Ovary (tissue), 9 donors: ENCODE results near the gene HDLBP. TPM values are rescaled to one million over a fixed set of nuclear protein-coding genes. Genes with fewer than 3 reads are reported as not detected.
"Not testable (repeated sequence)": the region's sequence is repeated elsewhere in the genome, so short reads cannot be mapped to it uniquely, and the experiment has no call there.

Source experiments
- DNase-seq, 5 donors: peaks; one replicate each; pipeline ENCODE4 v3.0.0-alpha.2; 2019 to 2020
- H3K27ac ChIP-seq, 2 donors: fragments of 200-600 bp; one replicate each; pipeline versions ENCODE4 v1.5.1 to v1.8.0; 2019 to 2022
- H3K27me3 ChIP-seq: fragments of 200-600 bp; one replicate; pipeline ENCODE4 v1.8.0; 2022
- H3K36me3 ChIP-seq: fragments of 200-600 bp; sonication (generic); one replicate; pipeline ENCODE4 v1.5.1; 2019
- H3K4me1 ChIP-seq: one replicate; pipeline ENCODE4 v1.8.1; 2013; ENCODE audit warnings: mild to moderate bottlenecking, moderate library complexity; ENCODE audit not compliant: insufficient read depth
- H3K4me3 ChIP-seq: fragments of 200-600 bp; sonication (generic); one replicate; pipeline ENCODE4 v1.5.1; 2017
- H3K9me3 ChIP-seq, 2 donors: fragments of 200-600 bp in 1 of 2; sonication (generic) in 1 of 2; one replicate each; pipeline versions ENCODE4 v1.5.1 to v1.8.1; 2013 to 2019; ENCODE audit warnings: mild to moderate bottlenecking in 1 of 2, moderate library complexity in 1 of 2
- CTCF ChIP-seq, 3 donors: fragments of 450-650 bp in 2 of 3; fragments of 200-600 bp in 1 of 3; IDR thresholded peaks; one replicate each; pipeline versions ENCODE4 v1.5.1 to v1.8.0; 2016 to 2022; ENCODE audit warnings: antibody characterized with exemption in 3 of 3, mild to moderate bottlenecking in 1 of 3
- EP300 ChIP-seq: sonication (generic); formaldehyde crosslinking; IDR thresholded peaks from one replicate; pipeline ENCODE4 v1.6.1; 2017; ENCODE audit warnings: antibody characterized with exemption
- POLR2A ChIP-seq: fragments of 450-650 bp; IDR thresholded peaks from one replicate; pipeline ENCODE4 v1.6.1; 2017; ENCODE audit warnings: antibody characterized with exemption, mild to moderate bottlenecking, moderate library complexity
- WGBS, 3 donors: extraction: QIAGEN DNeasy Blood & Tissue Kit in 1 of 3; methylation state at CpG; one replicate each; pipeline versions ENCODE4 v1.1.5 to v1.1.7; 2013 to 2017; 5-methylcytosine and 5-hydroxymethylcytosine counted together
- intact Hi-C, 4 donors: fragments of 100-400 bp; cut with DNase I; formaldehyde crosslinking; loops; one replicate each; pipeline versions ENCODE4 v1.11.0 to v1.15.1; 2022 to 2023
- polyA plus RNA-seq, 2 donors: library from polyadenylated mRNA; stranded (reverse); fragments of 200-250 nt in 1 of 2; fragments of 350-450 nt in 1 of 2; fragmentation: Illumina TruSeq in 1 of 2; extraction: RNeasy Lipid Tissue Mini Kit (QIAGEN cat#74804) in 1 of 2; gene quantifications; one replicate each; pipeline ENCODE4 v1.2.3, GENCODE V29; 2013 to 2014
- total RNA-seq, 7 donors: library from RNA; depleted of rRNA in 2 of 7; stranded (reverse); fragments of >200 nt in 2 of 7; fragmentation: NEBNext Ultra II Directional in 3 of 7; extraction: Animal tissue kit (Norgen Biotek cat#: 25700) in 3 of 7; gene quantifications; one replicate each; pipeline versions ENCODE4 v1.1.0 to v1.2.4, GENCODE V29; 2016 to 2023
- donor health status: DM: no; HTN: no; CAD: no; lungs with moderate emphysema.
- donor health status: DM: no; HTN: no; CAD: no.
- donor health status: Bipolar disorder and iron deficiency.
- donor health status: DM: yes; HTN: yes; CAD: no.
- donor health status: DM: no; HTN: no; CAD: no.
- donor health status: DM: yes; HTN: yes; CAD: no.

The HDLBP gene
- total and polyA plus RNA-seq, 9 donors, result 145 to 616 (median 359) TPM

DNA sequence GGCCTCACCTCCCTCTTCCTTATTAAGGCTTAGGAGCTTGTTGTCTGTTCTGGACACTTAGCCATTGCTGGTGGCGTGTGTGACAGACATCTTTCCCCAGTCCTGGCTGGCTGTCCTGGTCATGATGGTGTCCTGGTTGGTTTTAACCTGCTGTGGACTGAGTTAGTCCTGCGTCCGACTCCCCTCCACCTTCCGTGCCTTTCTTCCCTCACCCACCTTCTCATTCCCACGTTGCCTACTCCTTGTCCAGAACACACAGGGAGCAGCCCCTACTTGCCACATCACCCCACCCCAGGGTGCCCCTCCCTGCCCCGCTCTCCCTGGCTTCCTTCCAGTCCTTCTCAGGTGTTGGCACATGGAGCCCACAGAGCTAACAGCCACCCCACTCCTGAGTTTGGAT, 117.5 kb downstream of the HDLBP start:
- no peak overlapping the region for H3K4me3 ChIP-seq
- no peak for DNase-seq
- no peak overlapping the region for H3K27ac ChIP-seq
- H3K4me1 ChIP-seq, result no peaks in the 10 kb centered on the region
- WGBS, 3 donors, result 84 to 90% (median 89%) methylated on average over 6 of the region's 6 CpGs
- H3K36me3 ChIP-seq, result no peaks in the 10 kb centered on the region
- H3K9me3 ChIP-seq, result no peaks in the 10 kb centered on the region
- TF ChIP-seq EP300 (no peak), CTCF (IDR thresholded peaks at IDR 0.05) (no peak), POLR2A (no peak)
- intact Hi-C loops, result no loop called here
- H3K27me3 ChIP-seq, result no peaks in the 10 kb centered on the region

DNA sequence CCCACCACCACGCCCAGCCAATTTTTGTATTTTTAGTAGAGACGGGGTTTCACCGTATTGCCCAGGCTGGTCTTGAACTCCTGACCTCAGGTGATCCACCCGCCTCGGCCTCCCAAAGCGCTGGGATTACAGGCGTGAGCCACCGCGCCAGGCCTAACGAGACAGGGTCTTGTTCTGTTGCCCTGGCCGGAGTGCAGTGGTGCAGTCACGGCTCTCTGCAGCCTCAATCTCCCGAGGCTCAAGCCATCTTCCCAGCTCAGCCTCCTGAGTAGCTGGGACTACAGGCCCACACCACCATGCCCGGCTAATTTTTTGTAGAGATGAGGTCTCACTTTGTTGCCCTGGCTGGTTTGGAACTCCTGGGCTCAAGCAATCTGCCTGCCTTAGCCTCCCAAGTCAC, 118.2 kb downstream of the HDLBP start:
- H3K9me3 ChIP-seq, H3K36me3 ChIP-seq, DNase-seq, intact Hi-C loops, H3K27me3 ChIP-seq, H3K4me1 ChIP-seq, H3K27ac ChIP-seq, H3K4me3 ChIP-seq: not testable (repeated sequence)
- WGBS, 3 donors, result 94 to 96% (median 94%) methylated on average over 14 of the region's 14 CpGs

- Histone ChIP-seq H3K4me1 (no peaks in the 10 kb centered on the region), H3K27ac (no peak overlapping the region), H3K9me3 (no peaks in the 10 kb centered on the region), H3K27me3 (no peaks in the 10 kb centered on the region), H3K4me3 (no peak overlapping the region), H3K36me3 (no peaks in the 10 kb centered on the region)
- no peak for DNase-seq
- intact Hi-C loops, result no loop called here
- 82 to 85% (median 84%) methylated on average over 14 to 18 of the region's 18 CpGs for WGBS, 3 donors
- no peak for TF ChIP-seq POLR2A
- TF ChIP-seq EP300, result no peak
- no peak for TF ChIP-seq CTCF (IDR thresholded peaks at IDR 0.05)
These were observed 119.9 kb downstream of the HDLBP start for GRCh38 chr2:241195506-241196130.

DNA sequence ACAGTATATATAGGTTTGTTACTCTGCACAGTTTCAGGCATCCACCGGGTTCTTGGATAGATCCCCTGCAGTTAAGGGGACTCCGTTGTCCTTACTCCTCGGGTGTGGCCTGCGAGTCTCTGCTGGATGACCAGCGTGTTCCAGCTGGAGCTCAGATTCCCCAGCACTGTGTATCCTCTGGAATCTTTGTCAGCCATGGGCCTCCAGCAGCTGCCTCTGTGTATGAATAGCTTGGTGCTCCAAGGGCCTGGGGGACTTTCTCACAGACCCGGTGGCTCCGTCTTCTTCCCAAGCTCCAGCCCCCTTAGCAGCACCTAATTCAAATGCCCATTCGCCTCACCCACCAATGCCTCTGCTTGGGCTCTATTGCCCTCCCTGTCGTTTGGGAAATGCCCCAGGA, 120.7 kb downstream of the HDLBP start:
- H3K27me3 ChIP-seq, result no peaks in the 10 kb centered on the region
- no peak for DNase-seq
- TF ChIP-seq CTCF (IDR thresholded peaks at IDR 0.05) (no peak), POLR2A (no peak), EP300 (no peak)
- no peak overlapping the region for H3K4me3 ChIP-seq
- H3K4me1 ChIP-seq, result no peaks in the 10 kb centered on the region
- H3K36me3 ChIP-seq, result no peaks in the 10 kb centered on the region
- no peaks in the 10 kb centered on the region for H3K9me3 ChIP-seq
- intact Hi-C loops, result no loop called here
- H3K27ac ChIP-seq, result no peak overlapping the region
- WGBS, 3 donors, result 77 to 79% (median 78%) methylated on average over 9 of the region's 9 CpGs

DNA sequence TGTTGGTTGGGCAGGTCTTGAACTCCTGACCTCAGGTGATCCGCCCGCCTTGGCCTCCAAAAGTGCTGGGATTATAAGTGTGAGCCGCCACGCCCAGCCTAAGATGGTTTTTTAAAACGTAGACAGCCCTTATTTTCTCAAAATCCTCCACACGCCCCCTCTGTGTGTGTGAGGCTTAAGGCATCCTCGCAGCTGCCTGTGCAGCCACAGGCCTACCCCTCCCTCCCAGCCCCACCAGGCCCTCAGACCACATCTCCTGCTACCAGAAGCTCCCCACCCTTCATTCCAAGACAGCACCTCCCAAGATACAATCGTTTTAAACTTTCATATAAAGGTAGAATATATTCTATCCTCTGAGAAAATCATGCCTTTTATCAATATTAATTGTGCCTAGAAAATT, 122.2 kb downstream of the HDLBP start:
- no peaks in the 10 kb centered on the region for H3K27me3 ChIP-seq
- no peak overlapping the region for H3K4me3 ChIP-seq
- no peaks in the 10 kb centered on the region for H3K36me3 ChIP-seq
- no peak for DNase-seq
- 85 to 90% (median 86%) methylated on average over 8 of the region's 8 CpGs for WGBS, 3 donors
- no peak overlapping the region for H3K27ac ChIP-seq
- TF ChIP-seq CTCF (IDR thresholded peaks at IDR 0.05) (no peak), POLR2A (no peak), EP300 (no peak)
- no peaks in the 10 kb centered on the region for H3K4me1 ChIP-seq
- no peaks in the 10 kb centered on the region for H3K9me3 ChIP-seq
- intact Hi-C loops, result no loop called here
